ENCODE data around the gene ZAR1. TPM values are rescaled to one million over a fixed set of nuclear protein-coding genes. Genes with fewer than 3 reads are reported as not detected.
"Not testable (repeated sequence)": the region's sequence is repeated elsewhere in the genome, so short reads cannot be mapped to it uniquely, and the experiment has no call there.

ZAR1 gene
- total and polyA plus RNA-seq, 7 donors: not detected

DNA sequence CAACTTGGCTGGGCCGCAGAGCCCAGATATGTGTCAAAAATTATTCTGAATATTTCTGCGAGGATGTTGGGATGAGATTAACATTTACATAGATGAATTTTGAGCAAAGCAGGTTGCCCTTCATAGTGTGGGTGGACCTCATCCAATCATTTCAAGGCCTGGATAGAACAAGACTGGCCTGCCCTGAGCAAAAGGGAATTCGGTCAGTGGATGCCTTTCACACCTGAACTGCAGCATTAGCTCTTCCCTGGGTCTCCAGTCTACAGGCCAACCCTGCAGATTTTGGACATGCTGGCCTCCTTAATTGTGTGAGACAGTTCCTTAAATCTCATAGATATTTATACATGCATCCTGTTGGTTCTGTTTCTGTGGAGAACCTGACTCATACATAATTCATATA, 39.3 kb upstream of the ZAR1 start:
- intact Hi-C loops (cut with DNase I): no loop called here
- Histone ChIP-seq H3K36me3 (no peaks in the 10 kb centered on the region), H3K27ac (no peak overlapping the region), H3K9me3 (no peaks in the 10 kb centered on the region), H3K4me3 (no peak overlapping the region), H3K4me1 (no peaks in the 10 kb centered on the region), H3K27me3 (no peaks in the 10 kb centered on the region)
- no peak for DNase-seq
- WGBS, 2 donors: 93 to 96% methylated on average over 3 of the region's 3 CpGs
- TF ChIP-seq POLR2AphosphoS5 (IDR thresholded peaks at IDR 0.05): no peak
- TF ChIP-seq POLR2A (IDR thresholded peaks at IDR 0.05): no peak
- no peak for TF ChIP-seq EP300 (IDR thresholded peaks at IDR 0.05)
- TF ChIP-seq, protein P1, sequence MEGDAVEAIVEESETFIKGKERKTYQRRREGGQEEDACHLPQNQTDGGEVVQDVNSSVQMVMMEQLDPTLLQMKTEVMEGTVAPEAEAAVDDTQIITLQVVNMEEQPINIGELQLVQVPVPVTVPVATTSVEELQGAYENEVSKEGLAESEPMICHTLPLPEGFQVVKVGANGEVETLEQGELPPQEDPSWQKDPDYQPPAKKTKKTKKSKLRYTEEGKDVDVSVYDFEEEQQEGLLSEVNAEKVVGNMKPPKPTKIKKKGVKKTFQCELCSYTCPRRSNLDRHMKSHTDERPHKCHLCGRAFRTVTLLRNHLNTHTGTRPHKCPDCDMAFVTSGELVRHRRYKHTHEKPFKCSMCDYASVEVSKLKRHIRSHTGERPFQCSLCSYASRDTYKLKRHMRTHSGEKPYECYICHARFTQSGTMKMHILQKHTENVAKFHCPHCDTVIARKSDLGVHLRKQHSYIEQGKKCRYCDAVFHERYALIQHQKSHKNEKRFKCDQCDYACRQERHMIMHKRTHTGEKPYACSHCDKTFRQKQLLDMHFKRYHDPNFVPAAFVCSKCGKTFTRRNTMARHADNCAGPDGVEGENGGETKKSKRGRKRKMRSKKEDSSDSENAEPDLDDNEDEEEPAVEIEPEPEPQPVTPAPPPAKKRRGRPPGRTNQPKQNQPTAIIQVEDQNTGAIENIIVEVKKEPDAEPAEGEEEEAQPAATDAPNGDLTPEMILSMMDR (IDR thresholded peaks at IDR 0.05): no peak

GRCh38 chr4:48451656-48452055, 38.4 kb upstream of the ZAR1 start:
- H3K4me1 ChIP-seq: not testable (repeated sequence)
- WGBS, 2 donors: 91% methylated on average over 3 of the region's 3 CpGs

DNA sequence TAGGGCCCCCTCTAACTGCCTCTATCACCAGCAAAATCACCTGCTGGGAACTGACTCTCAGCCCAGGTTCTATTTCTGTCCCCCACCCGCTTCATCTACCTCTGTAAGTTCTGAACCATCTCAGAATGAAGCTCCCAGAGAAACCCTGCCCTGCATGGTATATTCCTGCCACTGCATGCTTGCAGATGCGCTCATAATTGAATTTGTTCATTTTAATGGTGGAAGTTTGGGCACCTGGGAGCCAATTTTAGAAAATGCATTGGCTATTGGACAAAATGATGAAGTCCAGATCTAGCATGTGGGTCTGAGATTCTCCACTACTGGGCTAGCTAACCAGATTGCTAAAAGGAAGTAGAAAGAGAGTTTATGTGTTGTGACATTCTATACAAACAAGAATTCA, 35.5 kb upstream of the ZAR1 start:
- Histone ChIP-seq H3K36me3 (no peaks in the 10 kb centered on the region), H3K27me3 (no peaks in the 10 kb centered on the region), H3K4me3 (no peak overlapping the region), H3K4me1 (no peaks in the 10 kb centered on the region), H3K27ac (no peak overlapping the region), H3K9me3 (no peaks in the 10 kb centered on the region)
- TF ChIP-seq POLR2AphosphoS5 (IDR thresholded peaks at IDR 0.05) (no peak), POLR2A (IDR thresholded peaks at IDR 0.05) (no peak), EP300 (IDR thresholded peaks at IDR 0.05) (no peak)
- TF ChIP-seq, protein P1 (IDR thresholded peaks at IDR 0.05): no peak
- WGBS, 2 donors: 94 to 95% methylated on average over 2 of the region's 2 CpGs
- DNase-seq: no peak
- intact Hi-C loops (cut with DNase I): no loop called here

More at GRCh38 chr4:48451656-48452055, 38.4 kb upstream of the ZAR1 start:
- intact Hi-C loops (cut with DNase I); H3K9me3 ChIP-seq; H3K36me3 ChIP-seq; H3K4me3 ChIP-seq; H3K27me3 ChIP-seq; DNase-seq; H3K27ac ChIP-seq: not testable (repeated sequence)

DNA sequence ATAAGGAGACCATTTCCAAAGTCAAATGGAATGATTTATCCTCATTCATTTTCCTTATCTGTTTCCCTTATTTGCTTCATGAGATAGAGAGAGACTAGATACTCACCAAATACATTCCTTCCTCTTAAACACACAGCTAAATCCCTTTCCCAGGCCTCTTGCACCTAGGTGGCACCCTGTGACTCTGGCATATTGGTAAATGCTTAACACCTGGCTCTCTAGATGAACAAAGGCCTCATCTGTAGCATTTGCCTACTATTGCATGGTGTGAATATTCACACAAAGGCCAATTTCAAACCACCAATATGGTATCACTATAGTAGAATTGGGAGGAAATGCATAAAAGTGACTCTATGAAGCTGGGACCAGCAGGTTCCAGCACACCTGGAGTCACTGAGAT, 29.1 kb upstream of the ZAR1 start:
- no peak for TF ChIP-seq POLR2A (IDR thresholded peaks at IDR 0.05)
- TF ChIP-seq POLR2AphosphoS5 (IDR thresholded peaks at IDR 0.05): no peak
- no peak for TF ChIP-seq EP300 (IDR thresholded peaks at IDR 0.05)
- Histone ChIP-seq H3K27me3 (no peaks in the 10 kb centered on the region), H3K36me3 (no peaks in the 10 kb centered on the region), H3K4me1 (no peaks in the 10 kb centered on the region), H3K27ac (no peak overlapping the region), H3K4me3 (no peak overlapping the region), H3K9me3 (no peaks in the 10 kb centered on the region)
- no peak for DNase-seq
- intact Hi-C loops (cut with DNase I): no loop called here

- 22 to 63% methylated on average over 5 of the region's 5 CpGs for WGBS, 2 donors
- TF ChIP-seq, protein P1 (IDR thresholded peaks at IDR 0.05): no peak
- TF ChIP-seq POLR2AphosphoS5 (IDR thresholded peaks at IDR 0.05) (no peak), EP300 (IDR thresholded peaks at IDR 0.05) (no peak), POLR2A (IDR thresholded peaks at IDR 0.05) (no peak)
- Histone ChIP-seq H3K4me1 (no peaks in the 10 kb centered on the region), H3K9me3 (no peaks in the 10 kb centered on the region), H3K36me3 (no peaks in the 10 kb centered on the region), H3K27ac (no peak overlapping the region), H3K27me3 (no peaks in the 10 kb centered on the region), H3K4me3 (no peak overlapping the region)
- intact Hi-C loops (cut with DNase I): no loop called here
- DNase-seq: no peak
Observed at GRCh38 chr4:48462363-48462762, 27.7 kb upstream of the ZAR1 start.

- Histone ChIP-seq H3K27ac (no peak overlapping the region), H3K27me3 (no peaks in the 10 kb centered on the region), H3K9me3 (no peaks in the 10 kb centered on the region), H3K4me3 (no peak overlapping the region), H3K36me3 (no peaks in the 10 kb centered on the region), H3K4me1 (no peaks in the 10 kb centered on the region)
- no peak for TF ChIP-seq EP300 (IDR thresholded peaks at IDR 0.05)
- TF ChIP-seq, protein P1 (IDR thresholded peaks at IDR 0.05): no peak
- TF ChIP-seq POLR2AphosphoS5 (IDR thresholded peaks at IDR 0.05): no peak
- TF ChIP-seq POLR2A (IDR thresholded peaks at IDR 0.05): no peak
- 38 to 58% methylated on average over 2 of the region's 2 CpGs for WGBS, 2 donors
- intact Hi-C loops (cut with DNase I): no loop called here
- no peak for DNase-seq
Observed at GRCh38 chr4:48467442-48467841, 22.6 kb upstream of the ZAR1 start.

Measured in sigmoid colon (tissue), 7 donors.